GM12878 (cell line): ENCODE results near the gene TP53RK. TPM values are rescaled to one million over a fixed set of nuclear protein-coding genes. Genes with fewer than 3 reads are reported as not detected.

Experiments used
- ATAC-seq: fragments of 200-7000 bp; cut with Tn5 transposase; 3 replicates; pipeline ENCODE4 v1.9.1; 2020; ENCODE audit warnings: mild to moderate bottlenecking, moderate library complexity
- BruUV-seq: library from RNA; stranded (reverse); fragments of 400-500 nt; replicated peaks from 2 replicates; lab custom pipeline; 2021; lab: Mats Ljungman, UMichigan
- CTCF ChIA-PET: fragments of 300-600 bp; sonication (Branson Sonifier 250); formaldehyde crosslinking; extraction: SDS; loops from one replicate; lab custom pipeline; 2021; ENCODE audit warnings: inconsistent platforms; lab: Yijun Ruan, JAX
- POLR2A ChIA-PET: fragments of 350-600 bp; formaldehyde crosslinking; extraction: SDS; loops from one replicate; lab custom pipeline; 2021; ENCODE audit warnings: inconsistent platforms; lab: Charles Lee
- RAD21 ChIA-PET: fragments of 300-600 bp; sonication (Branson Sonifier 250); formaldehyde crosslinking; loops from one replicate; lab custom pipeline; 2023; ENCODE audit warnings: antibody characterized with exemption; ENCODE audit not compliant: unreplicated experiment; lab: Charles Lee
- SMC1A ChIA-PET: fragments of 300-600 bp; sonication (Branson Sonifier 250); formaldehyde crosslinking; loops from one replicate; lab custom pipeline; 2023; ENCODE audit not compliant: unreplicated experiment, uncharacterized antibody; lab: Charles Lee
- DNase-seq: peaks from one replicate; pipeline ENCODE4 v3.0.0-alpha.2; 2011; ENCODE audit warnings: low read depth, low spot score
- FAIRE-seq: peaks from 3 replicates; lab custom pipeline; 2011; peaks lifted over from hg19 to GRCh38; lab: Jason Lieb, UNC
- H2AFZ ChIP-seq: 2 replicates; pipeline ENCODE4 v1.6.0; 2011; ENCODE audit warnings: low read depth, low read length, control low read depth; ENCODE audit not compliant: control insufficient read depth
- H3K27ac ChIP-seq: 2 replicates; pipeline ENCODE4 v1.5.1; 2011; ENCODE audit warnings: control low read depth; ENCODE audit not compliant: control insufficient read depth, insufficient read depth
- H3K27me3 ChIP-seq, 2 experiments: replicated peaks in 1 of 2; 2 replicates each; pipeline versions ENCODE4 v1.6.0 to v1.6.1; 2011; ENCODE audit warnings: low read length in 1 of 2; ENCODE audit not compliant: control insufficient read depth in 2 of 2, insufficient read depth in 2 of 2
- H3K36me3 ChIP-seq, 2 experiments: 2 replicates each; pipeline ENCODE4 v1.5.1; 2011; ENCODE audit warnings: low read length in 1 of 2; ENCODE audit not compliant: control insufficient read depth in 2 of 2, insufficient read depth in 2 of 2
- H3K4me1 ChIP-seq: 2 replicates; pipeline ENCODE4 v1.6.1; 2011; ENCODE audit warnings: mild to moderate bottlenecking, low read length, moderate library complexity, mixed read lengths; ENCODE audit not compliant: control insufficient read depth, insufficient read depth
- H3K4me2 ChIP-seq: 2 replicates; pipeline ENCODE4 v1.6.0; 2011; ENCODE audit warnings: control low read depth; ENCODE audit not compliant: control insufficient read depth, insufficient read depth
- H3K4me3 ChIP-seq: fragments of 200-600 bp; sonication (generic); 2 replicates; pipeline ENCODE4 v1.5.1; 2016
- H3K79me2 ChIP-seq: 2 replicates; pipeline ENCODE4 v1.6.0; 2011; ENCODE audit warnings: low read length; ENCODE audit not compliant: control insufficient read depth, insufficient read depth
- H3K9ac ChIP-seq: 2 replicates; pipeline ENCODE4 v1.8.0; 2011; ENCODE audit warnings: low read length, control low read depth, mixed read lengths; ENCODE audit not compliant: control insufficient read depth, insufficient read depth
- H3K9me3 ChIP-seq: replicated peaks from 3 replicates; pipeline ENCODE4 v1.5.1; 2011; ENCODE audit warnings: mild to moderate bottlenecking, low read length; ENCODE audit not compliant: control insufficient read depth, insufficient read depth
- H4K20me1 ChIP-seq: 2 replicates; pipeline ENCODE4 v1.6.0; 2011; ENCODE audit not compliant: control insufficient read depth, insufficient read depth
- HDAC6 ChIP-seq: fragments of 200-600 bp; sonication (generic); IDR thresholded peaks from one replicate; pipeline ENCODE4 v1.8.0; 2017; ENCODE audit warnings: antibody characterized with exemption; ENCODE audit not compliant: unreplicated experiment
- IKZF2 ChIP-seq, 2 experiments: fragments of 450-650 bp; IDR thresholded peaks; 2 replicates each; pipeline ENCODE4 v1.6.1; 2017; ENCODE audit warnings: mild to moderate bottlenecking in 2 of 2, moderate library complexity in 2 of 2
- MTA2 ChIP-seq: fragments of 450-650 bp; IDR thresholded peaks from 2 replicates; pipeline ENCODE4 v1.6.1; 2016; ENCODE audit warnings: low read depth, mild to moderate bottlenecking, moderate library complexity
- MYC ChIP-seq: IDR thresholded peaks from 2 replicates; pipeline ENCODE4 v1.6.1; 2011; ENCODE audit warnings: mild to moderate bottlenecking, low read length, moderate library complexity, inconsistent platforms; ENCODE audit not compliant: insufficient read depth, insufficient replicate concordance, insufficient read length, severe bottlenecking
- NFYA ChIP-seq: IDR thresholded peaks from 2 replicates; pipeline ENCODE4 v1.6.1; 2011; ENCODE audit warnings: low read depth, mild to moderate bottlenecking, low read length, improper control_type of control experiment, borderline replicate concordance
- NFYB ChIP-seq: IDR thresholded peaks from 2 replicates; pipeline ENCODE4 v1.6.1; 2011; ENCODE audit warnings: low read depth, mild to moderate bottlenecking, low read length, improper control_type of control experiment, moderate library complexity; ENCODE audit not compliant: insufficient read depth
- PAX8 ChIP-seq: fragments of 450-650 bp; IDR thresholded peaks from 2 replicates; pipeline ENCODE4 v1.6.1; 2017; ENCODE audit warnings: mild to moderate bottlenecking, moderate library complexity
- POLR2A ChIP-seq: IDR thresholded peaks from 2 replicates; pipeline ENCODE4 v1.6.1; 2011; ENCODE audit warnings: low read depth, mild to moderate bottlenecking, low read length
- SRF ChIP-seq, 2 experiments: IDR thresholded peaks; 2 replicates each; pipeline ENCODE4 v1.6.1; 2011; ENCODE audit warnings: low read depth in 2 of 2, low read length in 2 of 2, mild to moderate bottlenecking in 1 of 2, moderate library complexity in 1 of 2
- WGBS: methylation state at CpG from one replicate; pipeline ENCODE4 v1.1.6; 2016; ENCODE audit warnings: low lambda C conversion rate; ENCODE audit not compliant: insufficient replicate concordance, insufficient coverage; ENCODE audit errors: missing lambda C conversion rate; 5-methylcytosine and 5-hydroxymethylcytosine counted together
- in situ Hi-C: fragments of 300-500 bp; cut with MboI; formaldehyde crosslinking; loops from 9 replicates; pipeline ENCODE4 v1.14.3; 2018; ENCODE audit warnings: mixed read lengths
- intact Hi-C: fragments of 100-400 bp; cut with micrococcal nuclease; formaldehyde crosslinking; loops from one replicate; pipeline ENCODE4 v1.14.2; 2022; ENCODE audit not compliant: unreplicated experiment
- polyA plus RNA-seq, 11 experiments: library from polyadenylated mRNA; depleted of rRNA in 4 of 11; unstranded in 6 of 11; stranded (reverse) in 5 of 11; fragments of >200 nt; fragmentation: Nextera tagmentation in 4 of 11; fragmentation: Illumina TruSeq in 1 of 11; extraction: Ambion mirVana in 4 of 11; extraction: Trizol in 1 of 11; gene quantifications; 1 replicate in 1 of 11; 2 replicates in 10 of 11; pipeline versions ENCODE4 v1.2.1 to v1.2.3, GENCODE V29; 2011 to 2016; ENCODE audit warnings: inconsistent platforms in 2 of 11, missing spikeins in 2 of 11, low read depth in 1 of 11
- total RNA-seq, 4 experiments: library from RNA; depleted of rRNA in 3 of 4; stranded (reverse); fragments of >200 nt in 3 of 4; fragmentation: Illumina TruSeq in 1 of 4; extraction: Trizol in 1 of 4; gene quantifications; 2 replicates each; pipeline versions ENCODE4 v1.2.1 to v1.2.3, GENCODE V29; 2013 to 2021

The TP53RK gene
- total and polyA plus RNA-seq, 10 of the 15 experiments (the other 5 are each of a cell fraction or from before 2014, with no cell fraction given) = 3.8 to 23.1 (median 16.1) TPM

- in situ Hi-C loops = no loop called here
- Histone ChIP-seq H2AFZ (no peak overlapping the region), H3K9me3 (no peaks in the 10 kb centered on the region), H3K4me2 (no peak overlapping the region), H3K79me2 (no peaks in the 10 kb centered on the region), H4K20me1 (no peaks in the 10 kb centered on the region), H3K27me3 (peaks cover 0 to 7% of the 10 kb centered on the region in 2 experiments; a peak in 2 of 4 replicates), H3K9ac (no peak overlapping the region), H3K27ac (no peak overlapping the region), H3K4me1 (no peaks in the 10 kb centered on the region), H3K4me3 (no peak overlapping the region), H3K36me3 (no peaks in the 10 kb centered on the region)
- ChIA-PET POLR2A (no interaction called here), SMC1A (no interaction called here), RAD21 (no interaction called here), CTCF (no interaction called here)
- no TSS peak for BruUV-seq
- no peak for TF ChIP-seq MYC
- no peak for TF ChIP-seq NFYB
- no peak for TF ChIP-seq MTA2
- TF ChIP-seq PAX8 = no peak
- TF ChIP-seq IKZF2 (IDR thresholded peaks at IDR 0.05) = no peak
- no peak for TF ChIP-seq NFYA
- no peak for TF ChIP-seq SRF (IDR thresholded peaks at IDR 0.05; ENCODE audit: low read depth in 2 of 2, low read length in 2 of 2)
- TF ChIP-seq POLR2A = no peak
- no peak for TF ChIP-seq HDAC6
- ATAC-seq = no peak
- WGBS = 44% methylated on average over 15 of the region's 15 CpGs
- intact Hi-C loops = no loop called here
- no peak for DNase-seq
- FAIRE-seq = no peak
Measured at GRCh38 chr20:46713957-46714834, 25.0 kb upstream of the TP53RK start.
